G401.6 (cell line): ENCODE data around the gene NCBP2L.
"Not testable (repeated sequence)": the region's sequence is repeated elsewhere in the genome, so short reads cannot be mapped to it uniquely, and the experiment has no call there.

ENCODE experiments used
- FAIRE-seq: peaks from 2 replicates; lab custom pipeline; 2012; peaks lifted over from hg19 to GRCh38; lab: Jason Lieb, UNC

Gene NCBP2L

DNA sequence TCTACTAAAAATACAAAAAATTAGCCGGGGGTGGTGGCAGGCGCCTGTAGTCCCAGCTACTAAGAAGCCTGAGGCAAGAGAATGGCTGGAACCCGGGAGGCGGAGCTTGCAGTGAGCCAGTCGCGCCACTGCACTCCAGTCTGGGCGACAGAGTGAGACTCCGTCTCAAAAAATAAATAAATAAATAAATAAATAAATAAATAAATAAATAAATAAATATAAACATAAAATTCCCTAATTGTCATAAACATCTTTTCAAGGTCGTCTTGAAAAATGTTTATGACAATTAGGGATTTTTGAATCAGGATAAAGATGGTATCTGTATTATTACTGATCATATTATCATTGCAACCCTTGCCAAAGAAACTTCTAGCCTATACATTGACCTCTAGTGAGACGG, 32.5 kb downstream of the NCBP2L start:
- not testable (repeated sequence) for FAIRE-seq

DNA sequence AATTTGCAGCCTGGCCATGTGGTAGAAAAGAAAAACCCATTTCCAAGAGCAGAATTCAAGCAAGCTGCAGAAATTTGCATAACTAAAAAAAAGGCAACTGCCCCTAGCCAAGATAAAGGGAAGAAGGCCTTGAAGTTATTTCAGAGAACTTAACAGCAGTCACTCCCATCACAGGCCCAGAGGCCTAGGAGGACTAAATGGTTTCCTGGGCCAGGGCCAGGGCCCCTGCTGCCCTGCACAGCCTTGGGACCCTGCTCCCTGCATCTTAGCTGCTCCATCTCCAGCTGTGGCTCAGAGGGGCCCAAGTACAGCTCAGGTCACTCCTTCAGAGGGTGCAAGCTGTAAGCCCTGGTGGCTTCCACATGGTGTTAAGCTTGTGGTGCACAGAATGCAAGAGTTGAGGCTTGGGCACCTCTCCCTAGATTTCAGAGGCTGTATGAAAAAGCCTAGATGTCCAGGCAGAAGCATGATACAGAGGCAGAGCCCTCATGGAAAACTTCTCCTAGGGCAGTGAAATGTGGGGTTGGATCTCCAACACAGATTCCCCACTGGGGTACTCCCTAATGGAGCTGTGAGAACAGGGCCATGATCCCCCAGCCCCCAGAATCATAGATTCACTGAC, 41.5 kb downstream of the NCBP2L start:
- no peak for FAIRE-seq

DNA sequence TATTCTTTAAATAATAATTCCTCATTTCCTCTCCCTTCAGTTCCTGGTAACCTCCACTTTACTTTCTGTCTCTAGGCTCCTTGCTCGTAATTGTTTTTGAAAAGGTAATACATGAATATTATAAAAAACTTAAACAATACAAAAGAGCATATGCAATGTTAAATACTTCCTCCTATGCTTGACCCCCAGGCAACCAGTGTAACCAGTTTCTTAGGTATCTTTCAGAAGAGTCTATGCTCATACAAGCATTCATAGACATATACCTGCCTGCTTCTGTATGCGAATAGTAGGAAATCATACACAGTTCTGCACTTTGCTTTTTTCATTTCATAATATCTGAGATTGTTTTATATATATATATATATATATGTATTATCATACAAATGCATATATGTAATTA, 45.5 kb downstream of the NCBP2L start:
- no peak for FAIRE-seq

DNA sequence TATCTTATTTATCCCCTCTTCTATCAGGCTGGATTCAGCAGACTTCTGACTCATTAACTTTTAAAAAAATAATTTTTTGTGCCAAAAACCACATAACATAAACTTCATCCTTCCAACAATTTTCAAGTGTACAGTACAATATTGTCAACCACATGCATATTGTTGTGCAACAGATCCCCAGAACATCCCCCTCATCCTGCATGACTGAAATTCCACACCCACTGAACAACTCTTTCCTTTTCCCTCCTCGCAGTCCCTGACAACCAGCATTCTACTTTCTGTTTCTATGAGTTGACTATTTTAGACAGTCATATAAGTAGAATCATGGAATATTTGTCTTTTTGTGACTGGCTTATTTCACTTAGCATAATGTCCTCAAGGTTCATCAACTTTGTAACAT, 45.9 kb downstream of the NCBP2L start:
- no peak for FAIRE-seq

DNA sequence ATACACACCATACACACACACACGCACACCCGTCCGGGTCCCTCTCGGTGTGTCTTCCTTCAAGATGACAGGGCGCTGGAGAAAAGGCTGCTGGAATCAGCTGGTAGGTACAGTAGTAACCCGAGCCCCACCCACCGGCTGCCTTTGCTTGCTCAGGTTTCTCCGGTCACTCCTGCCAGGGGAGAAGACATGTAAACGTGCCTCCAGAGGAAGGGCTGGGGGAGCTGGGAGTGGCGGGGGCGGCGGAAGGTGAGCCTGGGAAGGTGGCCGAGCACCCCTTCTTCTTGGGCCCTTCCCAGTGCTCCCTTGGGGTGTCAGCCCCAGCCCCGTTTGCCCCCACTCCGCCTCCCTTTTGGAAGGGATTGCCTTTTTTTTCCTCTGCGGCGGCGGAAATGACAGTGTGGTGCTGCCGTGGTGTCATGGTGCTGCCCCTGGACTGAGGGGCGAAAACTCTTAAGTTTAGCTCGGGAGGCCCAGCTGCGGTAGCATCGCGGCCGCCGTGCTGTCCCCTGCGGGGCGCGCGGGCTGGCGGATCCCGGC, 48.2 kb downstream of the NCBP2L start, which contains the start of gene MID2:
Gene MID2 (plus strand): TSS at position 169 of the 540 bp plus-strand sequence. CDS start 561 bp downstream, outside the sequence.
- FAIRE-seq, result no peak

DNA sequence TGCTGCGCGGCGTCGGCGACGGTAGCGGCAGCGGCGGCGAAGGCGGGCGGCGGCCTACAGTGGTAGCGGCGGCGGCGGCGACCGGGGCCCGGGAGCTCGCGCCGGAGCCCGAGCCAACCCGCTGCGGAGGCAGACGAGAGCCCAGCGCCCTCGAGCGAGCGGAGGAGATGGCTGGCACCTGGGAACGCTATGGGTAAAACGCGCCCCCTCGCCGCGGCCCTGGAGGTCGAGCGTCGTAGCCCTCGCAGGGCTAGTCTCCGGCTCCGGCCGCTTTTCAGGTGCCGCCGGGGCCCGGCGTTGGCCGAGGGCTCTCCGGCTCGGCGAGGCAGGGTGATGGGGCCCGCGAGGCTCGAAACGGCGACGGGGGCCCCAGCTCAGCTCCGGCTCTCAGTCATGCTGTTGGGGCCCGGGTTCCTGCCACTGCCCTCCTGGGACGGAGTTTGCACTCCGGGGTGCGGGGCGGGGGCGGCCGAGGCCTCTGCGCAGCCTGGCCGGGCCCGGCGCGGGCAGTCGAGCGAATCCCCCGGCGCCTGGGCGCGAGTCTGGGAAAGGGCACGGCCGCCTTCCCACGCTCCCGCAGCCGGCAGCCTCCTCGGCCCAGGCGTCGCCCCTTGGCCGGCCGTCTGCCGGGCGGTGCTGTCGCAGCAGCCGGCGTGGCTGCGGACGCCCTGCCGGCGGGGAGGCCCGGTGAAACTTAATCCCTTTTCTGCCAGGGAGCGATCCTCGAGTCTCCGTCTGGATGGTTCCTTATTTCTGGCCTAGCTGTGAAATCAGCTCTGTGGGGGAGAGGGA, 48.9 kb downstream of the NCBP2L start:
- FAIRE-seq, result no peak

DNA sequence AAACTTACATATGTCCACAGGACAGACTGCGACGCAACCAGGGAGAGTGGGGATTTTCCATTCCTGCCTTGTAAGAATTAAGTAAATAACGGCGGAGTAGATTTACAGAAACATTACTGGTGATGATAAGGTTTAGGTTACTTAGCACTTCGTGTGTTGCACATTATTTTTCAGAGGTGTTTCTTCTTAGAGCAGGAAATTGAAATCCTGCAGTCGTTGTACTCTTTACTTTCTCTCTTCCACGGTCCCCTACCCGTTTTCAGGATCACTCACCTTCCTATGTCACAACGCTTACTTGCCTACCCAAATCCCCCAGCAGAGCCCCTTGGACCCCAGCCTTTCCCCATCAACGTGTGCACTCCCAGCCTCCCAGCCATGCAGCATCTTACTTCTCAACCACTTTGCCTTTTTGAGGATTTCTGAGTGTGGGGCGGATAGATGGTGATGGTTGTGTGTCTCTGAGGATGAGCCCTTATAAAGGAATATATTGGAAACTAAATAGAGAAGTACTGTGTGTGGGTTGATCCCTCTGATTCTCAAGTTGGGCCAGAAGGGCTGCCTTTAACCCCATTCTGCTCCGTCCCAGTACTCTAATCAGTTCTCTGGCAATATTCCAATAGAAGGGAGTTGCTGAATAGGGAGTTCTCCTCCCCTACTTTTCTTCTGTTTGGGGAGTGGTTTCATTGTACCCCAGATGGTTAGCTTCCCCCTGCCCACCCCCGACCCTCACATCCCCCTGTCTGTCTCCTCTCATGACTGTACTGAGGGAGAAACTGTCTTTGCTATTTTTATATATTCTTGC, 49.7 kb downstream of the NCBP2L start:
- FAIRE-seq, result no peak

DNA sequence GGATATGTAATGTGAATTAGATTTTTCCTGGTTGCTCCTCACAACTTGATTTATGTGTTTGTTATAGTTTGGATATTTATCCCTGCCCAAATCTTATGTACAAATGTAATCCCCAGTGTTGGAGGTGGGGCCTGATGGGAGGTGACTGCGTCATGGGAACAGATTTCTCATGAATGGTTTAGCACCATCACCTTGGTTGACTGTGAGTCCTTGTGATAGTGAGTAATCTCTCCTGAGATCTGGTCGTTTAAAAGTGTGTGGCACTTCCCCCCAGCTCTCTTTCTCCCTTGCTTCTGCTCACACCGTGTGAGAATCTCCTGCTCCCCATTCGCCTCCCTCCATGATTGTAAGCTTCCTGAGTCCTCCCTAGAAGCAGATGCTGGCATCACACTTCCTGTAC, 50.3 kb downstream of the NCBP2L start:
- FAIRE-seq, result no peak

DNA sequence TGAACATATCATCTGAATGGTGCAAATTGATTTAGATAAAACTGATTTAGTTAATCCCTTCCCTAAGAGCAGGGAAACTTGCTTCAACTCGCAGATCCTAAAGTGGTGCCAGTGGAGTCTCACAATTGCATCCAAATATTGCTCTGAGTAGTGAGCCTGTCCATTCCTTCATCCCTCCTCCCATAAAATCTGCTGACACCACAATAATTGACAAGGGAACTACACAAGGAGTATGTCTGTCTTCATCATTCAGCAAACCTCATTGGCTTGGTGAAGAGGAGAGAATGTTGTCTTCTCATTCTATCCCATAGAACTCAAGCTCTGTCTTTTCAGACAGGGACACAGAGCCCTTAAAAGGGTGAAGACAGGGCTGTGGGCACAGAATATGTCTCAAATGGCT, 52.3 kb downstream of the NCBP2L start:
- FAIRE-seq, result no peak

DNA sequence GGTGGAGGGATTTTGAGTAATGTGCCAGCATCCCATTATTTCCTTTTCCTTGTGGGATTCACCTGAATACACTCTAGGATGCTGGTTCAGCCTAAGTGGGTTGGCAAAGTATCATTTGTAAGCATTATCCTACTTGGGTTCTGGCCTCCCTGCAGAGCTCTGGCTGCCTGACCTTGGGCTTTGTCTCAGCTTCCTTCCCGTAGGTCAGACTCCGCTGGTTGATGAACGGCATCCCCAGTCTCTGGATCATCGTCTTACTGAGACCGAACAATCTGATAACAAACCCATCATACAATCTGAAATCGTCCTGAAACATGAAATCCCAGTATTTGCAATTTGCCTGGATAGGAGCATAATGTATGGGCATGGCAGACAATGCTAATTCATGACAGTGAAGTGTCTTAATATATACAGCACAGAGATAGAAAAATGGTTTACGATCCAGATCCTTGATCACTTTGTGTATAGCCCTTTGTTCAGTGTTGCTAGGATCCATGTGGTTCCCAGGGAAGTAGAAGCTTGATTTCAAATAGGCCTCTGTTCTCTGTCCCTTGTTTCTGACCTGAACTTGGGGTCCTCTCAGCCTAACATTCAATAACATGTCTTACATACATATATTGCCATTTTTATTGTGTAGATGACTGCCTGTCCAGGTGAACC, 53.7 kb downstream of the NCBP2L start:
- no peak for FAIRE-seq

DNA sequence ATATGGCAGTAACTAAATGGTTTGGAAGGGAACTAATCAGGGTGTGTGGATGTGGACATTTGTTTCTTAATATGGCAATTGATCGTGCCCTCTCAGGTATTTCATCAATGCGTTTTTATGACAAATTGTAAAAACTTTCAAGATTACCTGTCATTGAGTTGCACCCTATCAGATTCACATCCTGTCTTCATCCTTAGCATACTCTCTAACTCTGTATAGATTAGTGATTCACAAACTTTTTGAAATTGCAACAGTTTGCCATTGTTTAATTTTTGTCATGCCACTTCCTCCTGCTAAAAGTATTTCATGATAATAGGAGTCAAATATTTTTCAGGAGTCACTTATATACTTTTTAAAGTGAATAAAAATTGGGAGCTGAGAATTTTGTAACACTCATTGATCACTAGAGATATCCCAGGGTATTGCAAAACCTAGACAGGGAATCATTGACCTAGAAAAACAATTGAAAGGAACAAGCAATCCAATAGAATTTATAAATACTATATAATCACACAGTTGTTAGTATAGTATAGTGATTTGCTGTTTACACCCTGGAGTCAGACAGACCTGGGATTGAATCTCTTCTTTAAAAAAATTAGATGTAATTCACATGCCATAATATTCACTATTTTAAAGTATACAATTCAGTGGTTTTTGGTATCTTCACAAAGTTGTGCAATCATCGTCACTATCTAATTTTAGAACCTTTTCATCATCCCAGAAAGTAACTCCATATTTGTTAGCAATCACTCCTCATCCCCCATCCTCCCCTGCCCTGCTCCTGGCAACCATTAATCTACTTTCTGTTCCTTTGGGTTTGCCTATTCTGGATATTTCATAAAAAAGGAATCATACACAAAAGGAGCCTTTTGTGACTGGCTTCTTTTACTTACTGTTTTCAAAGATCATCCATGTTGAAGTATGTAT, 57.0 kb downstream of the NCBP2L start:
- FAIRE-seq, result no peak

DNA sequence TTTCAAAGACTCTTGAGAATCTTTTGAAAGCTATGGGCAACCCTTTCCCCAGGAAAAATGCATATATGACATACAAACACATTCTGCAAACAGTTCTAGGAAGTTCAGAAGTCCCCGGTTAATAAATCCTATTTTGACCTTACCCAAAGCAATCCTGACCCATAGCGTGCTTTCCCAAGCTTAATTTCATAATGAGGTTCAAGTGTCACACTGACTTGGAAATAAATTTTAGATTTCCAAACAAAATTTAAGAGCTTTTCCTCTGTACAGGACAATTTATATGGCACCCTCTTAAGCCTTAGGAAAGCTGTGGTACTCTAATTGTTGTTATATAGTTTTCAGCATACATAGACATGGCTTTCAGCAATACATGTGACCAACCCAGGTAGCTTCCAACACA, 59.4 kb downstream of the NCBP2L start:
- no peak for FAIRE-seq

DNA sequence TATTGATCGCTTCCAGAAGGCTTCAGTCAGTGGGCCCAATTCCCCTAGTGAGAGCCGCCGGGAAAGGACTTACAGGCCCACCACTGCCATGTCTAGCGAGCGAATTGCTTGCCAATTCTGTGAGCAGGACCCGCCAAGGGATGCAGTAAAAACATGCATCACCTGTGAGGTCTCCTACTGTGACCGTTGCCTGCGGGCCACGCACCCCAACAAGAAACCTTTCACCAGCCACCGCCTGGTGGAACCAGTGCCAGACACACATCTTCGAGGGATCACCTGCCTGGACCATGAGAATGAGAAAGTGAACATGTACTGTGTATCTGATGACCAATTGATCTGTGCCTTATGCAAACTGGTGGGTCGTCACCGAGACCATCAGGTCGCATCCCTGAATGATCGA, 63.4 kb downstream of the NCBP2L start:
- FAIRE-seq, result no peak

DNA sequence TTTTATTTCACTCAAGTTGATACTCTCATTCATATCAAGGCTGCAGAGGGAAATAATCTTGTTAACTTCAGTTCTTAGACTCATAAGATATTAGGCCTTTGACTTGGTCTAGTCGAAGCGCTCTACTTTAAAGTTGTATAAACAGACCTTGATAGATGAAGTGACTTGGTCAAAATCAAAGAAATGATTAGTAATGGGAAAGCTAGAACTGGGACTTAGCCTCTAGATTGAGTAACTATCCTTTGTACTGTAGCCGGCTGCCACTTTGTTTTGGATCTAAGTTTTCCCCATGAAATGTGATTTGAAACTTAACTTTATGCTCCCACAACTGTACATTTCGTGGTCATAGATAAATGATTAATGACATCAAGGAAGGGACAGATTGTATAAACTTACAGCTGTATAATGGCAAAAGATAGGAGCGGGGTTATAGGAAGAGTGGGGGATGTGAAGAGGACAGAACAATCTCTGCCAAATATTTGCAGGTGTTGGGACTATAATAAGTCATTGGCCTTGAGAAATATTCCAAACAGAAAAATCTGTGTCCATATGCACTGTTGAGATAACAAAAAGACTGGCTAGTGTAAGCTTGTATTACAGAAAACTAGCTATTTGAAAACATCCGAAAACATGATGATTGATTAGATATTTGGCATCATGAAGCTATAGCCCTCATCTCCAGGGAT, 65.3 kb downstream of the NCBP2L start:
- FAIRE-seq, result no peak
